DOHH2 (cell line): ENCODE data around the gene HHAT.

ENCODE experiments used
- H3F3A ChIP-seq: fragments of 200-600 bp; sonication (generic), shearing (Covaris generic); 2 replicates; pipeline ENCODE4 v1.6.0; 2016; ENCODE audit warnings: antibody characterized with exemption, mild to moderate bottlenecking; ENCODE audit not compliant: control insufficient read depth, insufficient read depth
- H3K27ac ChIP-seq: fragments of 200-600 bp; sonication (generic); 2 replicates; pipeline ENCODE4 v1.5.1; 2014; ENCODE audit warnings: low read depth, mild to moderate bottlenecking, low read length, moderate library complexity
- H3K27me3 ChIP-seq: fragments of 200-600 bp; sonication (generic); 2 replicates; pipeline ENCODE4 v1.6.1; 2014; ENCODE audit warnings: mild to moderate bottlenecking, low read length, mixed read lengths; ENCODE audit not compliant: control insufficient read depth
- H3K36me3 ChIP-seq: fragments of 200-600 bp; sonication (generic); 2 replicates; pipeline ENCODE4 v1.6.1; 2014; ENCODE audit warnings: mild to moderate bottlenecking, low read length, moderate library complexity, mixed read lengths; ENCODE audit not compliant: control insufficient read depth
- H3K4me1 ChIP-seq: fragments of 200-600 bp; sonication (generic); 2 replicates; pipeline ENCODE4 v1.6.1; 2014; ENCODE audit warnings: mild to moderate bottlenecking, low read length, mixed read lengths; ENCODE audit not compliant: control insufficient read depth
- H3K4me2 ChIP-seq: fragments of 200-600 bp; sonication (generic); 2 replicates; pipeline ENCODE4 v1.6.0; 2014; ENCODE audit warnings: mild to moderate bottlenecking, low read length, moderate library complexity
- H3K4me3 ChIP-seq: fragments of 200-600 bp; sonication (generic); 2 replicates; pipeline ENCODE4 v1.5.1; 2014; ENCODE audit warnings: mild to moderate bottlenecking, low read length, mixed read lengths
- H3K79me2 ChIP-seq: fragments of 200-600 bp; sonication (generic); 2 replicates; pipeline ENCODE4 v1.6.1; 2014; ENCODE audit warnings: mild to moderate bottlenecking, low read length, mixed read lengths; ENCODE audit not compliant: control insufficient read depth
- H3K9me2 ChIP-seq: fragments of 200-600 bp; sonication (generic); replicated peaks from 2 replicates; pipeline ENCODE4 v1.6.1; 2014; ENCODE audit warnings: mild to moderate bottlenecking, low read length, mixed read lengths; ENCODE audit not compliant: control insufficient read depth
- H3K9me3 ChIP-seq: fragments of 200-600 bp; sonication (generic); 2 replicates; pipeline ENCODE4 v1.6.1; 2014; ENCODE audit warnings: antibody characterized with exemption, low read length, mixed read lengths; ENCODE audit not compliant: control insufficient read depth, insufficient read depth
- H4K20me1 ChIP-seq: fragments of 200-600 bp; sonication (generic); 2 replicates; pipeline ENCODE4 v1.6.0; 2014; ENCODE audit warnings: low read depth, mild to moderate bottlenecking, antibody characterized with exemption, low read length, moderate library complexity; ENCODE audit not compliant: control insufficient read depth, insufficient read depth
- CTCF ChIP-seq: fragments of 200-600 bp; sonication (generic); IDR thresholded peaks from one replicate; pipeline ENCODE4 v1.5.1; 2014; ENCODE audit warnings: antibody characterized with exemption, mild to moderate bottlenecking, low read depth, low read length; ENCODE audit not compliant: poor library complexity, severe bottlenecking
- EZH2phosphoT487 ChIP-seq: fragments of 200-600 bp; sonication (generic); IDR thresholded peaks from 2 replicates; pipeline ENCODE4 v1.6.1; 2017; ENCODE audit warnings: borderline replicate concordance, mild to moderate bottlenecking, antibody characterized with exemption, low read length, moderate library complexity, mixed read lengths

HHAT gene

GRCh38 chr1:210467440-210468043 is 138.8 kb downstream of the HHAT start:
- H3K4me3 ChIP-seq = no peak overlapping the region
- no peak for TF ChIP-seq EZH2phosphoT487
- TF ChIP-seq CTCF = no peak
- H3K27ac ChIP-seq = no peak overlapping the region
- no peaks in the 10 kb centered on the region for H3K9me3 ChIP-seq
- H3K4me2 ChIP-seq = no peak overlapping the region
- no peaks in the 10 kb centered on the region for H3K36me3 ChIP-seq
- H3F3A ChIP-seq = no peaks in the 10 kb centered on the region
- no peaks in the 10 kb centered on the region for H3K4me1 ChIP-seq
- H3K9me2 ChIP-seq = no peaks in the 10 kb centered on the region
- H3K79me2 ChIP-seq = no peaks in the 10 kb centered on the region
- no peaks in the 10 kb centered on the region for H4K20me1 ChIP-seq
- peaks cover 6% of the 10 kb centered on the region; the same call in 1 of the 2 replicates for H3K27me3 ChIP-seq

GRCh38 chr1:210469441-210469840 is 140.7 kb downstream of the HHAT start:
- no peaks in the 10 kb centered on the region for H3F3A ChIP-seq

GRCh38 chr1:210475321-210475720 is 146.6 kb downstream of the HHAT start:
- H3K79me2 ChIP-seq = no peaks in the 10 kb centered on the region
- no peaks in the 10 kb centered on the region for H3K9me2 ChIP-seq
- H3K4me1 ChIP-seq = no peaks in the 10 kb centered on the region
- no peak overlapping the region for H3K4me3 ChIP-seq
- no peak for TF ChIP-seq CTCF
- no peak for TF ChIP-seq EZH2phosphoT487
- no peaks in the 10 kb centered on the region for H4K20me1 ChIP-seq
- no peaks in the 10 kb centered on the region for H3F3A ChIP-seq
- H3K36me3 ChIP-seq = no peaks in the 10 kb centered on the region
- H3K4me2 ChIP-seq = no peak overlapping the region
- H3K9me3 ChIP-seq = no peaks in the 10 kb centered on the region
- H3K27ac ChIP-seq = no peak overlapping the region
- H3K27me3 ChIP-seq = peaks cover 4% of the 10 kb centered on the region; the same call in 1 of the 2 replicates

More at GRCh38 chr1:210469441-210469840, 140.7 kb downstream of the HHAT start:
- Histone ChIP-seq H3K27ac (no peak overlapping the region), H3K9me2 (no peaks in the 10 kb centered on the region), H3K79me2 (no peaks in the 10 kb centered on the region), H3K9me3 (no peaks in the 10 kb centered on the region), H4K20me1 (no peaks in the 10 kb centered on the region), H3K27me3 (peaks cover 7% of the 10 kb centered on the region; the same call in 1 of the 2 replicates), H3K36me3 (no peaks in the 10 kb centered on the region), H3K4me2 (no peak overlapping the region), H3K4me3 (no peak overlapping the region), H3K4me1 (no peaks in the 10 kb centered on the region)
- TF ChIP-seq EZH2phosphoT487 (no peak), CTCF (no peak)
